NCI-H128 (cell line): ENCODE results near the gene GPX4.

Source experiments
- DNase-seq: peaks from one replicate; lab custom pipeline; 2025; ENCODE audit not compliant: unreplicated experiment; lab: John Stamatoyannopoulos, UW

Gene GPX4

DNA sequence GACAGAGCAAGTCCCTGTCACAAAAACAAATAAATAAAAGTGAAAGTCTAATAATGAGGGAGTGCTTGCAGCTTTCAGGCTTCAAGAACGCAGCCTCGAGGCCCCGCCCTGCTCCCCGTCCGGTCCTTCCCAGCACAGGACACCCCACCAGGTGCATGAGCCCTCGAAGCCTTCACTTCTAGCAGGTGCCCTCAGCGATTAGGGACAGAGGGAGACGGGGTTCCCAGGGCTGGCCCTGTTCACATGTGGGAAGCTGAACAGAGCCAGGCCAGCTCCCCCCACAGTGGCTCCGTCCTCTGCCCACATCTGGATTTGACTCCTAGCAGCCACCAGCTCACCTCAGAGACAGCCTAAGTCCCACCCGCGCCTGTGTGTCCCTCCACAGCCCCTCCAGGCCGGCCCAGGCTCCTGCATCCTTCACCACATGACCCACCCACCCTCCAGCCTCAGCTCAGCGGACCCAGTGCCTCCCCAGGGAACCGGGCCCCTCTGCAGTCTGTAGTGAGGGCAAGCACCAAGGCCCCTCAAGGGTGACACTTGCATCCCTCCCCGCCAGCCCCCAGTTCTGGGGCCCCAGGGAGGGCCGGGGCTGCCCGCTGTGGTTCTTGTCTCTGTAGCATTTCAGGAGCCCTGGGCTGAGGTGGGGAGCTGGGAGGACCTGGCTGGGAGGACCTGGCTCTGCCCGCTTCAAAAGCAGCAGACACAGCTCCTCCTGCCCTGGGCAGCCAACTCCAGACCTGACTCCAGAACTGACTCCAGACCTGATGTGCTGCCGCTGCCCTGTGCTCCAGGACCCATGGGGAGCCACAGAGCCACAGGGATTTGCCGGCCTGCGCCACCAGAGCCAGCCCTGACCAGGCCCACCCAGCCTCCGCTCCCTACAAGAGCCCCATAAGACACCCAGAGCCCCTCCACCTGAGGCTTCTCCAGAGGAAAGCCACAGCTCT lies 27.2 kb downstream of the GPX4 start:
- no peak for DNase-seq

DNA sequence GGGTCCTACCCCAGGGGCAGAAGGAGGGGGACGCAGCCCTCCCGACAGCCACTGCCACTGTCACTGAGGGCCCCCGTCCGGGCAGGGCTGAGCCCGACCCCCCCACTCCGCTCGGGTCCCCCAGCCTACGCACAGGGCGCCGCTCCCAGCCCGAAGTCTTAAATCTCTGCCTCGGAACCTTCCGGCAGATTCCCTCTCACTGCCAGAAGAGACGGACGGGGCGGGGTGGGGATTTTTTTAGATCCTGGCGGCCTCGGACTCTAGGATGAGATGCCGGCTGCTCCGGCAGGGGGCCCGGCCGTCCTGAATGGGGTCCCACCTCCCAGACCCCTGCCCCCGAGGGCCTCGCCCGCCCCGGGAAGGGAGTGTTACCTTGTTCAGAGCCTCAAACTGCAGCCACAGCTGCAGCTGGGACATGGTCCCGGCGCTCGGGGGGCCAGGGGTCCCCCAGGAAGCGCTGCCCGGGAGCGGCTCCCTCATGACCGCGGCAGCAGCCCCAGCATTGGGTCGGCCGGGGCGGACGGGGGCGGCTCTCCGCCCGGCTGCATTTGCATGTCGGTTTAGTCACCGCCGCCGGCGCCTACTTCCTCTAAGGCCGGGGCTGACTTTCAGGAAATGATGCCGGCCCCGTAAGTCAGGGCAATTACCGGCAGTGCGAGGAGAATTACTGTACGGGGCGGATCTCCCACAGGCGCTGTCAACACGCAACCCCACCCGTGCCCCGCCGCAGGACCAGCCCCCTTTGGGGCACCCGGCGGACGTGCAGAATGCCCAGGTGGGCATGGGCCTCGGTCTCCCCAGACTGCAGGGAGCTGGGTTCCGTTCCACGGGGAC lies 28.1 kb downstream of the GPX4 start:
- DNase-seq, result no peak

DNA sequence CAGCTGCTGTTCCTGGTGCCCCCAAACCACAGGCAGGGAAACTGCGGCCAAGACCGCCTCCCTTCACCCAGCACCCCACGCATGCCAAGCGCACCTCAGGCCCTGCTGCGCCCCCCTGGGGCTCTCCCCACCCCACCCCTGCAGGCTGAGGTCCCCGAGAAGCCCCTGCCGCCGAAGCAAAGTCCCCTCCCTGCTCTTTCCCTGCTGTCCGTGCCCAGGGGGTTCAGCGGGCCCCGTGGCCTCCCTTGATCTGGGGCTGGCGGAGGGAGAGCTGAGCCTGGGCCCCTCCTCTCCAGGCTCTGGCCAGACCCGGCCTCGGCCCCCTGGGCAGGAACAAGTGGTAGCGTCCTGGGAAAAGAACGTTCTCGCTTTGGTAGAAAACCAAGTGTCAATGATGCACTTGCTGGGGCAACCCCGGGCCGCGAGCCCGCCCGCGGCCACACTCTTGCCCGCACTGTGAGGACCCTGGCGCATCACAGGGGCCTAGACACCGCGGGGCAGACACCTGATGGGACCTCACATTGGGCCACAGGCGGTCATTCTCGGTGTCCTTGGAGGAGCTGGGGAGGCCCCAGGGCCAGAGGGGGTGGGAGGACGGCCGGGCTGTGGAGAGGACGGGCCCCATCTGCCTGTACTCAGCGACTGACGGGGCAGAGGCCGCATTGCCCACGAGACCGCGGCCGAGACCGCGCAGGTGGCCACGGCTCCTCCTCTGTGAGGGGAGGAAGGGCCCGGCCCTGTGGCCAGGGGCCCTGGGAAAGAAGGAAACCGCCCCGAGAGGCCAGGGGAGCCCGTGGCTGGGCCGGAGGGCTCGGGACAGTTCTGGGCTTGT lies 29.0 kb downstream of the GPX4 start:
- DNase-seq, result no peak

DNA sequence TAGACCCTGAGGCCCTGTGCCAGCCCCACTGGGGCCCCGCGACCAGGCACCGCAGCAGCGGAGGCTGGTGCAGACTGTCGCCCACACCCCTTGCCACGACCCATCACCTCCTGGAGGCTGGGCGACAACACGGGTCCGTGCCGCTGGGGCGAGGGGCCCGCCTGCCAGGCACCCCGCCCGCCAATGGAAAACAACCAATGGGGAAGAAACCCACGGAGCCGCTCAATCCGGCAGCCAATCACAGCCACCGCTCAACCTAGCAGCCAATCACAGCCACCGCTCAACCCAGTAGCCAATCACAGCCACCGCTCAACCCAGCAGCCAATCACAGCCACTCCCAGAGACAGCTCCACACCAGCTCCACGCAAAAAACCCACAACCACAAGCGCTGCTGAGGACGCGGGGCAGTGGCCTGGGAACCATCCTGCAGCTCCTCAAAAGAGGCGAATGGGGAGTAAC lies 29.7 kb downstream of the GPX4 start:
- DNase-seq, result no peak

DNA sequence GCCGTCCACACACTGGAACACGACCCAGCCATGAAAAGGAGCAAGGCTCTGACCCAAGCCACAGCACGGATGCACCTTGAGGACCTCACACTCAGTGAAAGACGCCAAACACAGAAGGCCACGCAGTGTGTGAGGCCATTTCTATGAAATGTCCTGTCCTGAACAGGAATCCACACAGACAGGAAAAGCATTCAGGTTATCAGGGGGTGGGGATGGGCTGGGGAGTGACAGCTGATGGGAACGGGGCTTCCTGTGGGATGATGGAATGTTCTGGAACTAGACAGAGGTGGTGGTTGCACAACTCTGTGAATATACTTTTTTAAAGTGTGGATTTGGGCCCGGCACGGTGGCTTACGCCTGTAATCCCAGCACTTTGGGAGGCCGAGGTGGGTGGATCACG lies 30.6 kb downstream of the GPX4 start:
- no peak for DNase-seq

DNA sequence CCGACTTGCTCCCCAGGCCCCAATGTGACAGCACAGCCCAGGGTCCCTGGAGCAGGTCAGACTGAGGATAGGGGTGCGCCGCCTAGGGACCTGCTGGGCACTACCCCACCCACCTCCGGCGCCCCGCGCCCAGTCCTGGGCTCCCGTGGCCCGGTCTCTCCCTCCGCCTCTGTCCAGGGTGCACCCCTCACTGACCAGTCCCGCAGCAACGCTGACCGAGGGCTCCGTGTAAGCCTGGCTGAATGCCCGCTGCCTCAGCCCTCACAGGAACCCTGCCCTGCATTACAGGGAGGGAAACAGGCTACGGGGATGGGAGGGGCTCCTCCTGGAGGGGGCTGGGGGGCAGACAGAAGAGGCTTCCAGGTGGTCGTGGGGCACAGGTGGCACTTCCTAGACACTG lies 31.7 kb downstream of the GPX4 start:
- no peak for DNase-seq

DNA sequence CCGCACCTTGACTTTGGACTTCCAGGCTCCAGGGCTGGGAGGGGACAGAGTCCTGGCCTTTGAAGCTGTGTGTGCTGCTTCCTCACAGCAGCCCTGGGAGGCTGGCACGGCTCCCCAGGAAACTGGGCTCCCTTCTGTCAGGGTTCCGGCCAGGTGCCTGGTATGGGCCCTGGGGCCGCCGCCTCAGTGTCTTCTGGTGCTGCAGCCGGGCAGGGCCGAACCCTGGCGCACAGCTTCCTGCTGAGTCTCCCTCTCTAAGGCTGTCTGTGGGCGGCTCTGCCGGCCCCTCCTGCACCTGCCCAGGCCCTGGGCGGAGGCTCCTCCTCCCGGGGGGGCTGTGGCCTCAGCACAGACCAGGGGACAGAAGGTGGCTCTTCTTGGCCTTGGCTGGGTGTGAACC lies 32.4 kb downstream of the GPX4 start:
- no peak for DNase-seq

DNA sequence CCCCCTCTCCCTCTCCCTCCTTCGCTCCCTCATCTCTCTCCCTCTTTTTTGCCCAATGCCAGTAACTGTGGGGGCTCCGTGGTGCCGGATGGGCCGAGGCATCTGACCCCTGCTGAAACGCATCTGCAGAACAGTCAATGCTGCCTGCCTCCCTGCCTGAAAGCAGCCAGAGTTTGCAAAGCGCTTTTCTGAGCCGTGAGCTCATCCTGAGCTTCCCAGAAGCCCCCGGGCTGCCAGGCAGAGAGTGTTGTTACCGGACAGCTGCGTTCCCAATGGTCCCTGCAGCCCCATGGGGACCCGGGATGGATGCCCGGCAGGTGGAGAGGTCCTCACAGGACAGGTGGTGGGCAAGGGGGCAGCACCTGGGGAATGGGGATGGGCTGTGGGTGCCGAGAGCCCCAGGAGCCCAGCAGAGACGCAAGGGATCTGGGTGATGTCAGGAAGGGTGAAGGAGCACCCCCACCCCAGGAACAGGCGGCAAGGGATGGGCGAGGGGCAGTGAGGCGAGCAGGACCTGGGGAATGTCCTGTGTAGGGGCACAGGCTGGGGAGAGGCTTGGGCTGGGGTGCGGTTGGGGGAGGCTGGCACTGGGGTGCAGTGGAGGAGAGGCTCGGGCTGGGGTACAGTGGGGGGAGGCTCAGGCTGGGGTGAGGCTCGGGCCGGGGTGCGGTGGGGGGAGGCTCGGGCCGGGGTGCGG lies 33.0 kb downstream of the GPX4 start:
- no peak for DNase-seq

DNA sequence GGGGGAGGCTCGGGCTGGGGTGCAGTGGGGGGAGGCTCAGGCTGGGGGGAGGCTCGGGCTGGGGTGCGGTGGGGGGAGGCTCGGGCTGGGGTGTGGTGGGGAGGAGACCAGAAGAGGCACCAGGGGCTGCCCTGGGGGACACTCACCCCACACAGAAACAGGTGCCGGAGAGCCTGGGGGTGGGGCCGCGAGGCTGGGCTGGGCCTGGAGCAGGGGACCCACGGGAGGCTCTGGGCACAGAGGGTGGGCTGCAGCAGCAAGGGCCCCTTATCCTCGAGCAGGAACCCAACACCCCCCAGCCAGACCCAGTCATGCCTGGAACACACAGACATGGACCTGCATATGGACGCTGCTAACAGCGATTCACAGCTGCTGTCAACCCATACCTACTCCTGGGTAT lies 34.3 kb downstream of the GPX4 start:
- DNase-seq, result no peak

DNA sequence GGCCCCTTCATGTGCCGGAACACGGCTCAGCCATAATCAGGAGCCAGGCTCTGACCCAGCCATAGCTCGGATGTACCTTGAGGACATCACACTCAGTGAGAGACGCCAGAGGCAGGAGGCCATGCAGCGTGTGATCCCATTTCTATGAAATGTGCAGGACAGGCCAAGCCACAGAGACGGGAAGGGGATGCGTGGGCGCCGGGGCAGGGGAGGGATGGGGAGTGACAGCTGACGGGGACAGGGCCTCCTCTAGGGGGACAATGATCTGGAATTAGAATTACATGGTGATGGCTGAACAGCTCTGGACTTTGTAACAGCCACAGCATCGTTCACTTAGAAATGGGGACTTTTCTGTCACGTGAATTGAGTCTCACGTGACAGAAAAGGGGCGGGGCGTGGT lies 35.3 kb downstream of the GPX4 start:
- DNase-seq, result no peak

DNA sequence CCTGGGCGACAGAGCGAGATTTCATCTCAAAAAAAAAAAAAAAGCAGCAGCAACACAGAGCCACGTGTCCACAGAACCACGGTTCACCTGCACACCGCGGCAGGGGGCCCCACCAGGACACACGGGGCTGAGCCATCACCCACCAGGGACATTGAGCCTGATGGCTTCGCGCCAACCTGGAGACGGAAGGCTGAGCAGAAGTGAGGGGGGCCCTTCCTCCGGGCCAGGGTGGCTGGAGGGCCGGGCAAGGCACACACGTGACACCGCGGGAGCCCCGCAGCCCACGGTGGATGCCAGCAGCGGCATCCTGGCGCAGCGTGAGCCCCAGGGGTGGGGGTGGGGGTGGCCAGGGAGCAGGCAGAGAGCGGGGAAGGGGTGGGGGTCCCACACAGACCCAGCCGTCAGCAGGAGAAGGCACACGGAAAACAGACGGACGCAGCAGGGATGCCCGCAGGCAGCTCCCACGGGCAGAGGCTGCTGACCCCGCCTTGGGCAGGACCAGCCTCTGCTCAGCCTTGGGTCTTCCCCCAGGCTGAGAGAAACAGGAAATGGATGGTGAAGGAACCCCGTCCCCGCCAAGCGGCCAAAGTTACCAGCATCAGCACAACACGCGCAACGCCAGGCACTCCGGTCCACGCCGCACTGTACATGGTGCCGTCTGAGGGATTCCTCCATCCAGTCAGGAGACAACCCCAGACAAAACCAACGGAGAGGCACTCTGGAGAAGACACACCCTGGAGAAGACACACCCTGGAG lies 36.7 kb downstream of the GPX4 start:
- no peak for DNase-seq

DNA sequence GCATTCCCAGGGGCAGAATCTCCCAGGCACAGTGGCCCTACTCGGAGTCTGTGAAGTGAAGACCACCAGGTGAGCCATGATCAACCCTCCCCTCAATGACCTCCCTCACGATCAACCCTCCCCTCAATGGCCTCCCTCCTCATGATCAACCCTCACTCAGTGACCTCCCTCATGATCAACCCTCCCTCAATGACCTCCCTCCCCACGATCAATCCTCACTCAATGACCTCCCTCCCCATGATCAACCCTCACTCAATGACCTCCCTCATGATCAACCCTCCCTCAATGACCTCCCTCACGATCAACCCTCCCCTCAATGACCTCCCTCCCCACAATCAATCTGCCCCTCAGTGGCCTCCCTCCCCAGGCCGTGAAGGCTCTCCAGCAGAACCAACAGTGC lies 38.1 kb downstream of the GPX4 start:
- DNase-seq, result no peak

DNA sequence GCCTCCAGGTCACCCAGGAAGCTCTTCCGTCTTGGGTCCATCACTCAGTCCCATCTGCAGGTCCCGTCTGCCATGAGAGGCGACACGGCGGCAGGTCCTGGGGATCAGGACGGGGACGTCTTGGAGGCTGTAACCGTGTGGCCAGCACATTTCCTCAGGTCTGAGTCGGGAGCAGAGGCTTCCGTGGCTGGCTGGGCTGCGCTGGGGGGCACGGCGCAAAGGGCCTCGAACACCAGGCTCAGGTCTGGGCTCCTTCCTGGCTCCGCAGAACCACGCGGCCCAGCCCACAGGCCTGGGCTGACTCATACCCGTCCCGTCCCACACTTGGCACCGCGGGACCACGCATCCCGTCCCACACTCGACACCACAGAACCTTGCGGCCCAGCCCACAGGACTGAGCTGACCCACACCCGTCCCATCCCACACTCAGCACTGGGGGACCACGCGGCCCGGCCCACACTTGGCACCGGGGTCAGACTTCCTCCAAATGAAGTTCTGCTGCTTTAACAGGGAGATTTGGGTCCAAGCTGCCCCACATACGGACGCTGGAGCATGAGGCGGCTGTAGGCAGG lies 40.1 kb downstream of the GPX4 start:
- no peak for DNase-seq

DNA sequence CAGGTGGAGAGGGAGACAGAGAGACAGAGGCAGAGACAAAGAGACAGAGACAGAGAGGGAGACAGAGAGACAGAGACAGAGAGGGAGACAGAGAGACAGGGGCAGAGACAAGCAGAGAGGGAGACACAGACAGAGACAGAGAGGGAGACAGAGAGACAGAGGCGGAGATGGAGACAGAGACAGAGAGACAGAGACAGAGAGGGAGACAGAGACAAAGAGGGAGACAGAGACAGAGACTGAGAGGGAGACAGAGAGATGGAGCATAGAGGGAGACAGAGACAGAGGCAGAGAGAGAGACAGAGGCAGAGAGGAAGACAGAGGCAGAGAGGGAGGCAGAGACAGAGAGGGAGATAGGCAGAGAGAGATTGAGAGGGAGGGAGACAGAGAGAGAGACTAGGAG lies 40.9 kb downstream of the GPX4 start:
- DNase-seq, result no peak

DNA sequence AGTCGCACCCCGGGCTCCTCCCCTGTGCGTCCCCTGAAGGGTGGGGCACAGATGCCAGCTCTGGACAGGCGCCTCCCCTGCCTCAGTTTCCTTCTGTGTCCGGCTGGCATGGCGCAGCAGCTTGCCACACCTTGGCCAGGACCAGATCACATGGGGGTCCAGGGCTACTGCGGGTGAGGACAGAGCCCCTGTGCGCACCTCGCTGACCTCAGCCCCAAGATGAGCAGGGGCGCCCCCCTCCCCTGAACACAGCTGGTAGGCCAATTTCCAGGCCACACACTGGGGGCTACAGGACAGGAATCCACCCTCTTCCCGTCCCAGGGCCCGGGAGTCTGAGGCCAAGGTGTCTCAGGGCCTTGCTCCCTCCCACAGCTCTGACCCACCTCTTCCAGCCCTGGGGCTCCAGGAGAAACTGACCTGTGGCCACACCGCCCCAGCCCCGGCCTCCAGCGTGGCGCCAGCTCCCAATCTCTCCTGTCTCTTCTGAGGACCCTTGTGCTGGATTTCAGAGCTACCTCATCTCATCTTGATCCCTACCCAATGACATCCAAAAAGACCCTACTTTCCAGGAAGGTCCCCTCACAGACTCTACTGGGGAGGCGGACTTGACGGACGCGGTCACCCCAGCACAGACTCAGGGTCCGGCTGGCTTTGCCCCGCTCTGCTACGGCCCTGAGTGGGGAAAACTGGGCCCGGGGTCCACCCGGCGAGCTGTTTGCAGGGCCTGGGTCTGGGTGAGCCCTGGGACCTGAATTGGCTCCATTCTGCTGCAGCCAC lies 42.0 kb downstream of the GPX4 start:
- DNase-seq, result no peak

DNA sequence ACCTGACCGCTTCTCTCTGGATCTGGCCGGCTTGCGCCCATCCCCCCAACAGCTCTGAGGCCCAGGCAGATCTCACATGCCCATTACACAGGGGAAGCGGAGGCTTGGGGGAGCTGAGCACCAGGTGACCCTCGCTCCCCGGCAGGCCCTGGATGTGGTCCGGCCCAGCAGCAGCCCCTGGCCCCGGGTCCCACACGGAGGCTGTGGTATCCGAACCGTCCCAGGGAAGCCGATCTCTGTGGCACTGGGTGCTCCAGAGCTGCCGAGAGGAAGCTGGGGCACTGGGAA lies 42.6 kb downstream of the GPX4 start:
- no peak for DNase-seq

DNA sequence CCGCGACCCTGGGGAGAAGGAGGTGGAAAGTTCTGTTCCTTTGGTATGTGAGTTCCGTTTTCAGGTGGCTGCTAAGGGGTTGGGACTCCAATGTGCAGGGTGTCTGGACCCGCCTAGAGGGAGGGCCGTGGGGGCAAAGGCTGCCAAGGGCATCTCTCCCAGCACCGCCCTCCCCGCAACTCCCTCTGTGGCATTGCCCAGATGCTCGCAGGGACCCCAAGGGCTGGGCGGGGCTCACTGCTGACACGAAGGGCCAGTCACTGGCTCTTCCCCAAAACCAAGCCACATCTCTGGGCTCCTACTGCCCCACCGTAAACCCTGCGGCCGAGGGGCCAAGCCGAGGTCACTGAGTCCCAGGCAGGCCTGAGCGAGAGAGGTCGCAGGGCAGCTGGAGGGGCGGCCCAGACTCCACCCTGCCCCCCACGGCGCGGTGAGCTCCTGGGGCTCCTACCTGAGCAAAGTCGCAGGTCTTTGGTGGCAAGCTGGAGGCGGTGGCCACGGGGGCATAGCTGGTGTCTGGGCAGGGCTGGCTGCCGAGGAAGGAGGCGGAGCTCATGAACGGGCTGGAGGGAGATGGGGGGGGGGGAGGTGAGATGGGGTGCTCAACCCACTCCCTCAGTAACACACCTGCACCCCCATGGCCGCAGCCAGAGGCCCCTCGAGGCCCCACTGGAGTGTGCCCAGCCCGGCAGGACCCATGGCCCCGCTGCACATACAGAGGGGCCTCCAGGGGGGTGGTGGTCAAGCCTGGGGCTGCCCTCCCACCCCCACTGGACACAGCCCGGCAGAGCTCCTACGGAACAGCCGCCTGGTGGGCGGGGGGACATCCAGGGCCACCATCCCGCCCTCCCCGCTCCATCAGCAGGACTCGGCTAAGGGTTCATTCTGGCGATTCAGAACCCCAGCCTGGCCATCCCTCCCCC lies 43.3 kb downstream of the GPX4 start:
- no peak for DNase-seq
